WERI-Rb-1 (cell line): ENCODE measurements around the gene SLX9.

Source experiments
- DNase-seq: peaks from one replicate; pipeline ENCODE4 v3.0.0-alpha.2; 2020
- H3K27ac ChIP-seq: fragments of 250-450 bp; sonication (Bioruptor Pico); 2 replicates; pipeline ENCODE4 v1.5.1; 2020; ENCODE audit warnings: mild to moderate bottlenecking, moderate library complexity
- H3K27me3 ChIP-seq: fragments of 250-450 bp; sonication (Bioruptor Pico); 2 replicates; pipeline ENCODE4 v1.5.1; 2021; ENCODE audit warnings: mild to moderate bottlenecking, low read depth, moderate library complexity; ENCODE audit not compliant: insufficient read depth, severe bottlenecking
- H3K36me3 ChIP-seq: fragments of 250-450 bp; sonication (Bioruptor Pico); 2 replicates; pipeline ENCODE4 v1.5.1; 2020; ENCODE audit warnings: mild to moderate bottlenecking, moderate library complexity
- H3K4me3 ChIP-seq: 2 replicates; pipeline ENCODE4 v1.5.1; 2011; ENCODE audit warnings: low read depth, mild to moderate bottlenecking, control low read depth, low read length
- H3K9me3 ChIP-seq: fragments of 250-450 bp; sonication (Bioruptor Pico); 2 replicates; pipeline ENCODE4 v1.5.1; 2021; ENCODE audit warnings: mild to moderate bottlenecking, moderate library complexity; ENCODE audit not compliant: severe bottlenecking
- CTCF ChIP-seq: IDR thresholded peaks from 2 replicates; pipeline ENCODE4 v1.5.1; 2011; ENCODE audit warnings: low read depth, mild to moderate bottlenecking, control low read depth, inconsistent platforms, low read length

The SLX9 gene

DNA sequence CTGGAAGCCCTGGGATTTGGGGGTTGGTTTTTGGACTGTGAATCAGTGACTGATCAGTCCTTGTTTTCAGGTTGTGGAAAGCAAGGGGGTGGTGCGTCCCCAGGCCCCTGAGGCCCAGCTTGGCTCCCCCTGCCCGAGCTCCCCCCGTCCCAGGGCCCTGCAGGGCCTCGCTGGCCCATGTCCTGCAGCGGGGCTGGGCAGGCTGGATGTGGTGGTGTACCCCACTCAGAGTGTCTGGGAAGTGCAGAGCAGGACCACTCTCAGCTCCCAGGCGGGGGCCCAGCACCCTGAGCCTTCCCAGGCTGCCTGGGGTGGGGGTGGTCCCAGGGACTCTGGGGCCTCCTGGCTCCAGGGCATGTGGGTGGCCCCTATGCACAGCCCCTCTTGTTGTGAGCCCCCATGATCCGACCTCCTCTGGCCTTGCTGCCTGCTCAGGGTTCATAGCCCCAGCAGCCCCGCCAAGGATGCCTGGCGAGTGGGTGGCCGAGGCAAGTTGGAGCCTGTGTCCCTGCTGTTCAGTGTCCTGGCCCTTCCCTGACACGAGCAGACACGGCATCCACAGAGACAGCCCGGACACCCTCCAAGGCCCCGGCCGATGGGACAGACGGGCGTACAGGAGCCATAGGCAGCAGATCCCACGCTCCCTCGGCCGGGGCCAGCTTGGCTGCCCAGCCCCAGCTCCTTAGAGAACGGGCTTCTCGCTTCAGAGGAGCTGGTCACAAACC lies 37.9 kb downstream of the SLX9 start:
- Histone ChIP-seq H3K9me3 (no peaks in the 10 kb centered on the region), H3K4me3 (no peak overlapping the region), H3K27ac (no peak overlapping the region), H3K36me3 (peaks cover 35% of the 10 kb centered on the region), H3K27me3 (no peaks in the 10 kb centered on the region)
- no peak for TF ChIP-seq CTCF
- DNase-seq = no peak

DNA sequence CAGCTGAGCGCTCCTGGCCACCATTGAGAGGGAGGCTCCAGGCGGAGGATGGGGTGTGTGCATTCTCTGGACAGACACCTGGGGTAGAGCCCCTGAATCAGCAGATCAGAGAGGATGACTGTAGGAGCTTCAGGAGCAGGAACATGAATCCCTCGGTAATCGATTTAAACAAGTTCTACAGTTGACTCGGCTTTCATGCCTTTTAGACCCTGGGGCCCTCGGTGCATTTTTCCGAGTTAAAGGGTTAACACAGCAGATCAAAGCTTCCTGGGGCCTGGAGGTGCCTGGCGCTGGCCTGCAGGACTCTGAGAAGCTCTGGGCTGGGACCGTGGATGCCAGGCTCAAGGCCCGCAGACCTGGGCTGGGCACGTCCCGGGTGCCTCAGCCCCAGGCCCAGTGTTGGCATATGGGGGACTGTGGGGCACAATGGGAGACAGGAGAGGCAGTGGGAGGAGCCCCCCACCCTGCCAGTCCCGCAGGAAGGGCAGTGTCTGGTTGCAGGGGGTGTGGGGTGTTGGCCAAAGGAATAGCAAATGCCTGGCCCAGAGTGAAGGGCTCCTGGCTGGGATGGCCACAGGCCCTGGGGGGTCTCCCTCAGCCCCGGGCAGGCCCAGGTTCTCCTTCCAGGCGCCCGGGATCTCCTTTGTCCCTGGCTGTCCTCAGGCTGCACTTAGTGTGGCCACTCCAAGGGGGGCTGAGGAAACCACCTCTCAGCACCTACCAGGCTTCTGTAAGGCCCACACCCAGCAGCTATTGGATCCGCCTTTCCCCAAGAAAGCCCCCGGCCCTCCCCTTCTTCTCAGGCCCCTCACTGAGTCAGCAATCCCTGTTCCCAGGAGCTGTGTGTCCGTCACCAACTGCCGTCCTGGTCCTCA lies 40.1 kb downstream of the SLX9 start:
- Histone ChIP-seq H3K27me3 (no peaks in the 10 kb centered on the region), H3K36me3 (peaks cover 21% of the 10 kb centered on the region), H3K9me3 (no peaks in the 10 kb centered on the region), H3K4me3 (no peak overlapping the region), H3K27ac (peak overlapping the region; percentile 35)
- DNase-seq = no peak
- TF ChIP-seq CTCF = no peak

DNA sequence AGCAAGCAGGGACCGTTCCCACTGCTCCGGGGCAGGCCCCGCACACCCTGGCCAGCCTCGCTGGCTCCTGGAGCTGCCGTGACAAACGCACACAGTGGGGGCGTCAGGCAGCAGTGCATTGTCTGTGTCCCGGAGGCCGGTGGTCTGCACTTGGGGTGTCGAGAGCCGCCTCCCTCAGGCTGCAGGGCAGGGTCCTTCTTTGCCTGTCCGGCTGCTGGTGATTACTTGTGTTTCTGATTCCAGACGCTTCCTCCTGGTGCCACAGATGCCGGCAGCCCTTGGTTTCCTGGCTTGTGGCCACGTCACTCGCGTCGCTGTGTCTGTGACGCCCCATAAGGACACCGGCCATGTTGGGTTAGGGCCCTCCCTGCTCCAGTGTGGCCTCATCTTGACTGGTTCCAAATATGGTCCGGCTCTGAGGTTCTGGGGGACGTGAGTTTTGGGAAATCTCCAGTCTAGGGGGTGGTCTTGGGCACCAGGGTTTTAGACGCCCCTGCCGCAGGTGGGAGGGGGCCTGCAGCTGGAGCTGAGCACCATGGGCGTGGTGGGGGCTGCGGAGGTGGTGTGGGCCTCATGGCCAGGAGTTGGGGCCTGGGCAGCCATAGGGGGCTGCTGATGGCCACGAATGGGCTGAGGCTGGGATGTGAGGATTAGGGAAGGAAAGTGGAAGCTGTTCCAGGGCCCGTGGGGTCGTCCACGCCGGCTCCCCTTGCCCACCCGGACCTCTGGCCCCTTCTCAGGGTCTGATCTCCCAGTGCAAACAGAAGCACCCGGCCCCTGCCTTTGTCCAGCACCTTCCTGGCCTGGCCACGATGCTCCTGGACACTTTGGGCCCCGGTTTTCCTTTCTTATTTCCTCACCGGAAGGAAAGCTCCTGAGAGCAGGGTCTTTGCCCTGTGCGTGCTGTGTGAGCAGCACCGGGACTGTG lies 41.0 kb downstream of the SLX9 start:
- Histone ChIP-seq H3K27me3 (no peaks in the 10 kb centered on the region), H3K4me3 (no peak overlapping the region), H3K27ac (peak overlapping the region; percentile 35), H3K36me3 (peaks cover 12% of the 10 kb centered on the region), H3K9me3 (no peaks in the 10 kb centered on the region)
- DNase-seq = no peak
- TF ChIP-seq CTCF = no peak

GRCh38 chr21:44982558-44983250 lies 42.9 kb downstream of the SLX9 start:
- Histone ChIP-seq H3K36me3 (no peaks in the 10 kb centered on the region), H3K27ac (peak overlapping the region; percentile 40), H3K9me3 (no peaks in the 10 kb centered on the region), H3K4me3 (no peak overlapping the region), H3K27me3 (no peaks in the 10 kb centered on the region)
- DNase-seq = no peak
- TF ChIP-seq CTCF = no peak

DNA sequence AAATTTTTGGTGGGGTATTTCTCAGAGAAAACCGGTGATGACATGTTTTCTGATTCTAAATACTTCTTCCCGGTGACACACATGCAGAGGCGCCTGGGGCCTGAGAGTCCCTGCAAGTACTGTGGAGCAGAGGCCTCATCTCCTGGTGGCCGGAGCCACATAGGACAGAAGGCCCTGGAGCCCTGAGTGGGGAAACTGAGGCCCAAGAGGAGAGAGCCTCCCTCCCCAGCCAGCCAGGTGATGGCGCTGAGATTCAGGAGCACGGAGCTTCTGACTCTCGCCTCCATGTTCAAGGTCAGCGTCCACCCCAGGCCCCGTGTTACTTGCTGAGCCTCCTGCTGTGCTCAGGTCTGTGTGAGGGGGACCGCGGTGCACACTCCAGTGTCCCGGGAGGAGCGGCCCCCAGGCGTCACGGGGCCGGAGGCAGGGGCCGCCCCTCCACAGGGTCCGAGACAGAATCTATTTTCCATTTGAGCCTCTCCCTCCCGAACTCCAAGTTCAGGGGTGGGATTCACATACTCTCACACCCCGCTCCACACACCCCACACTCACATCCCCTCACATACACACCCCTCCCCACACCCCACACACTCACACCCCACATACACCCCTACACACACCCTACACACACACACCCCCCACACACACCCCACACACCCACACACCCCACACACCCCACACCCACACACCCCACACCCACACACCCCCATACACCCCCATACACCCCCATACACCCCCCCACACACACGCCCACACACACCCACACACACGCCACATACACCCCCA lies 43.8 kb downstream of the SLX9 start:
- TF ChIP-seq CTCF = peak; percentile 48; the same call in 1 of the 2 replicates
- Histone ChIP-seq H3K27ac (peak overlapping the region; percentile 51), H3K4me3 (no peak overlapping the region)

More for the DNA sequence above, 43.8 kb downstream of the SLX9 start:
- H3K9me3 ChIP-seq = no peaks in the 10 kb centered on the region
- H3K27me3 ChIP-seq = no peaks in the 10 kb centered on the region
- H3K36me3 ChIP-seq = no peaks in the 10 kb centered on the region
- DNase-seq = no peak
